ENCODE measurements around the gene TMTC1. TPM values are rescaled to one million over a fixed set of nuclear protein-coding genes. Genes with fewer than 3 reads are reported as not detected.

The TMTC1 gene
- total RNA-seq, 2 experiments from 2014 or later = not detected

DNA sequence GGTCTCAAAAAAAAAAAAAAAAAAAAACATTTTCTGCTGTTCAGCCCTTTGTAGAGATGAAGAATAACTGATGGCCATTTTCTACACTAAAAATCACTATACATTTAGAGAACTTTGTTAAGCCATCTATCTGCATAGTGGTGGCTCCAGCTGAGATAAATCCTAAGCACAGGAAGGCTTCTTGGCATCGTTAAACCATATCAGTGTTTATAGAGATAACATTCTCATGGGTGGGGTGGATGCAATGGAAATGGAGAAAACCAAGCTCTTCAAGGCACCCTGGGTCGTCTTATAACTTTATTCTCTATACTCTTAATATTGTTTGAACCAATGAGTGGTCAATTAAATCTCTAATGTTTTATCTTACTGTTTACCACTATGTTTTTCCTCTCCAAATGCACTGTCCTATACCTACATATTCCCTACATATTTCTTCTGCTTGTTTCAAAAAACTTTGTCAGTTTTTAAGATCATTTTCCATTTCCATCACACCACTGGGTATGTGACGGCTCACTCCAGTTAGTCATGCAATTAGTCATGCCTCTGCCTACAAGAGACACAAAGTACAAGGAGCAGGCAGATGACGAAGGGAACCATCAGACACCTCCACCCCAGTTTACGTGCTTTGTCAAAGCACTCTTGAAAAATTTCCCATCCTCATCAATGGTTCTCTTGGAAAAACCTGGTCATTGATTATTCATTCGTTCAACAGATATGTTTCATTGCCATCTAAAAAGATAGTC, 166.9 kb downstream of the TMTC1 start:
- no peak overlapping the region for H3K27ac Mint-ChIP-seq
- ChIA-PET CTCF (no interaction called here), POLR2A (no interaction called here)
- H3K9me3 Mint-ChIP-seq = no peaks in the 10 kb centered on the region
- H3K36me3 Mint-ChIP-seq (ENCODE audit: low read depth) = no peaks in the 10 kb centered on the region
- H3K4me1 Mint-ChIP-seq = no peaks in the 10 kb centered on the region
- no peak overlapping the region for H3K4me3 Mint-ChIP-seq
- no peak for DNase-seq
- peaks cover 4% of the 10 kb centered on the region for H3K27me3 Mint-ChIP-seq

DNA sequence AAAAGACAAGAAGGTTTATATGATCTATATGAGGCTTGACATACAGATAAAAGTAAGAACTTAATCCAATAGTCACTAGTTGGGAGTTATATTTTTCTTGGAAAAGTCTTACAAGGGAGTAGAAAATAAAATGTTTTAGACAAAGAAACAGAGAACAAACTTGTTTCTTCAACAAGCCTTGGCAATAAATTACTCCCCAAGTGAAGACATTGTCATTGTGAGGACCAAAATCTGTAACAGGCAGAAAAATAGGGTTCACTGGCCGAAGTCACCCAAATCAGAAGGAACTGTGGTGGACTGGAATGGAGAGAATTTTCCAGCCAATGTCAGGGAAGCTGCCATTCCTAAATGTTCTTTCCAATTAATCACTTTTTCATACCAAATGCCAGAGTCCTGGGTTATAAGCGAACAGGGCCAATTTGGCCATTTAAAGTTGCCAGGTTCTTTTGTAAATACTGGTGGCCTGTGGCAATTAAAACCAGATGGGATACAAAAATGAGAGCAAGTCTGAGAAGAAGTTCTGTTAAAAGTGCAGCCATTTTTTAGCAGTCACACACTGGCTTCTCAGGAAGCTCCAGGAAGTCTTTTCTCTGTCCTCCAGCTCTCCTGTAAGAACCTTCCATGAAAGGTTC, 168.9 kb downstream of the TMTC1 start:
- peaks cover 4% of the 10 kb centered on the region for H3K27me3 Mint-ChIP-seq
- DNase-seq = no peak
- H3K9me3 Mint-ChIP-seq = no peaks in the 10 kb centered on the region
- POLR2A ChIA-PET = no interaction called here
- CTCF ChIA-PET = no interaction called here
- no peaks in the 10 kb centered on the region for H3K36me3 Mint-ChIP-seq (ENCODE audit: low read depth)
- H3K27ac Mint-ChIP-seq = no peak overlapping the region
- no peak overlapping the region for H3K4me3 Mint-ChIP-seq
- H3K4me1 Mint-ChIP-seq = no peaks in the 10 kb centered on the region

DNA sequence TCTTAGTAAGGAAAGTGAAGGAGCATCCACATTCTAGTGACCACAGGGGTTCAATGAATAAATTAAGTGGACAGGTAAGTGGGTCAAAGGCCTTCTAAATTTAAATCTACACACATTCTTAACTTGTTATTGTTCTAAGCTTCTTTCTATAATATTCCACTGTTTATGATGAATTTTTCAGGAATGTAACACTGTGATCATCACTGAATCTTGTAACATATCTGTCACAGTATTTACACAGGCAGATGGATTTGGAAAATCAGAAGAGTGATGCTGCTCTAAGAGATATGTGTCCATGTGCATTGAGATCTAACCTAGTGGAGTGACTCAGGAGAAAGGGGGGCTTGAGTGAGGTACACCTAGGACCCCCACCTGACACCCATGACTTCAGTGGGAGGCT, 170.8 kb downstream of the TMTC1 start:
- H3K4me3 Mint-ChIP-seq = no peak overlapping the region
- H3K27me3 Mint-ChIP-seq = peaks cover 2% of the 10 kb centered on the region
- no peak overlapping the region for H3K27ac Mint-ChIP-seq
- no peak for DNase-seq
- H3K9me3 Mint-ChIP-seq = no peaks in the 10 kb centered on the region
- H3K4me1 Mint-ChIP-seq = no peaks in the 10 kb centered on the region
- ChIA-PET CTCF (no interaction called here), POLR2A (no interaction called here)
- no peaks in the 10 kb centered on the region for H3K36me3 Mint-ChIP-seq (ENCODE audit: low read depth)

DNA sequence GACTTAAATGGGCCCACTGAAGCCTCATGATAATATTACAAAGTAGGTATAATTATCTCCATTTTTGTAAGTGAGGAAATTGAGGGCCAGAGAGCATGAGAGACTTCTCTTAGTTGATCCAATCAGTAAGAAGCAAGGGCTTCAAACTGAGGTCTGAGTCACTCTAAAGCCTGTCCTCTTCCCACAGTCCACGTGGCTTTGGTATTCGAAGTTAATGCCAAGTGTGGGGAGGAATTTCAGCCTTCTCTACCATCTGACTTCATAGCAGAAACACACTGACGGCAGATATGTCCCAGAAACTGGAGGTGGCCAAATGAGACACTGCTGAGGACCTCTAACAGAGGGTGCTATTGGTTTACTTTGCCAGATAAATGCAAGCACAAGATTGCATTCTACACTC, 171.8 kb downstream of the TMTC1 start:
- H3K36me3 Mint-ChIP-seq (ENCODE audit: low read depth) = no peaks in the 10 kb centered on the region
- peaks cover under 1% of the 10 kb centered on the region for H3K27me3 Mint-ChIP-seq
- H3K9me3 Mint-ChIP-seq = no peaks in the 10 kb centered on the region
- DNase-seq = no peak
- no peak overlapping the region for H3K4me3 Mint-ChIP-seq
- ChIA-PET CTCF (no interaction called here), POLR2A (no interaction called here)
- H3K27ac Mint-ChIP-seq = no peak overlapping the region
- H3K4me1 Mint-ChIP-seq = no peaks in the 10 kb centered on the region

DNA sequence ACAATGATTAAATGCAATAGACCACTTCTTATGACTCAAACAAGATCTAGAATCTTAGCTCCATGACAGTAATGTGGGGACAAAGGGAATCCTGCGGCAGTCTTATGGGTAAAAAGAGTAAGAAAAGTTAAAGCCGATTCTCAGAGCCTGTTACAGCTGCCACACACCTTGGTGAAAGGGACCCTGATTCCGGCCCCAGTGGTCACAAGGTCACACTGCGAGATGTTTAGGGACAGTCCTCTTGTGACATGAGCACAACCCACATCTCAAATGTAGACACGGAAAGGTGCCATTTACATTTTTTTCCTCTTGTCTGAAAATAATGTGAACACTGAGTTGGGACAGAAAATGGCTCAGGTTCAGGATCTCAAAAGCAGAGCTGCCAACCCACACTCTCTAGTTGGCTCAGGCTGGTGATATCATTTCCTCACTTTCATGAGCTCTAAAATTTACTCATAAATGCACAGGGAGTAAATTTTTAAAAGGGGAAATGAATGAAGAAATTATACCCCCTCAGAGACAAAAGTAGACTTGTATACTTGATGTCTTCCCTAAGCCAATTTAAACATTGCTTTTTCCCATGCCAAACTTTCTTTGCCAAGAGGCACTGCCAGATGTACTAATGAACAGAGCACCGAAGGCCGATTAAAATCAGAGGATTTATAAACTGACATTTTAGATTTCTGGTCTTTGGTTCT, 173.1 kb downstream of the TMTC1 start:
- ChIA-PET CTCF (interaction anchor here (0.6 kb wide), 1 partner anchor 1901 kb away, joined by 3 read pairs; no protein-coding TSS in a partner anchor), POLR2A (no interaction called here)
- Mint-ChIP-seq H3K4me3 (no peak overlapping the region), H3K36me3 (ENCODE audit: low read depth) (no peaks in the 10 kb centered on the region), H3K4me1 (no peaks in the 10 kb centered on the region), H3K27ac (no peak overlapping the region), H3K9me3 (no peaks in the 10 kb centered on the region), H3K27me3 (no peaks in the 10 kb centered on the region)
- no peak for DNase-seq

DNA sequence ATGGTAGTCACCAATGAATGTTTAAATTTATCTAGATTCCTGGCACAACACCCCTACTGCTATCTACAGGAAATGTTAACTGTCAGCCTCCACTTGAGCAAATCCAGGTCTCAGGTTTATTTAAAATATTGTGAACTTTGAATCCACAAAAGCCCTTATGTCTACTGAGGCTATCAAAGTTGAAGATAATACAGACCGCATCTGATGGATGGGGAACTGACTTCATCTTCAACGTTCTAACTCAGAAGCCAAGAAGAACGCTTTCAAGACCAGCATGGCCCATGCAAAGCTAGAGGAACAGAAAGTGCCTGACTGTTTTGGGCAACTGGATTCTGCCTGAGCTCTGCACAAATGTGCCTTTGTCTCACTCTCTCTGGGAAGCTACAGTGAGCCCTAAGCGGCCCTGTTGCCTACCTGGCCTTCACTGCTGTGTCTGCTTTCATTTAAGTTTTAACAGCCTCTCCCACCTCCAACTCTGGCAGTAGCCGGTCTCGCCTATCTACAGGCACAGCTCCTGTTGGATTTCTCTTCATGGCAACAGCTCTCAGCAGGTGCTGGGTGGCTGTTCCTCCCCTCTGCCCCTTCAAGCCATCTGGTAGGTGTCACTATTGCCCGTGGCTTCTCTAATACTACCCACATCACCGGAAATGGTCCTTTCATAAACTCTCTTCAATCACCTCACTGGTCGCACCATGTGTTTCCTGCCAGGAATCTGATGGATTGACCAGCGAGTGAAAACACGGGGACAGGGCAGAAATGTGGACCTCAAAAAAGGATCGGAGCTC, 174.1 kb downstream of the TMTC1 start:
- ChIA-PET POLR2A (no interaction called here), CTCF (no interaction called here)
- Mint-ChIP-seq H3K4me3 (no peak overlapping the region), H3K36me3 (ENCODE audit: low read depth) (no peaks in the 10 kb centered on the region), H3K4me1 (no peaks in the 10 kb centered on the region), H3K27me3 (no peaks in the 10 kb centered on the region), H3K27ac (no peak overlapping the region), H3K9me3 (no peaks in the 10 kb centered on the region)
- DNase-seq = no peak

DNA sequence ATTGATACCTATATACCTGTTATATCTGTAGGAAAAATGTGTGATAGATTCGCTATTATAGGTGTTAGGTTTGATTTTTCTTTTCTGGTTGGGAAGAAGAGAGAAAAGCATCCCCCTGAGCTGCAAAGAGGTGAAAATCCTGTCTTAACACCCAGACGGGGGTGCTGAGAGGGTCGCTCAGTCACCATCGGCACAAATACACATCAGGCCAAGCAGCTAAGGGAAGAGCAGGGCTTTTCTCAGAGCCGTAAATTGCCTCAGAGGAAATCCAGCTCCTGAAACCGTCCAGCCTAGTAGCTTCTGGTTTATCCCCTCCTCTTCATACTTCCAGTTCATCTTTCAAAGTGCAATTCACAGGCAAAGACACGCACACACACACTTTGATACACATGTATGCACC, 175.2 kb downstream of the TMTC1 start:
- Mint-ChIP-seq H3K27me3 (no peaks in the 10 kb centered on the region), H3K4me3 (no peak overlapping the region), H3K27ac (no peak overlapping the region), H3K9me3 (no peaks in the 10 kb centered on the region), H3K4me1 (no peaks in the 10 kb centered on the region), H3K36me3 (ENCODE audit: low read depth) (no peaks in the 10 kb centered on the region)
- ChIA-PET POLR2A (no interaction called here), CTCF (no interaction called here)
- DNase-seq = no peak

DNA sequence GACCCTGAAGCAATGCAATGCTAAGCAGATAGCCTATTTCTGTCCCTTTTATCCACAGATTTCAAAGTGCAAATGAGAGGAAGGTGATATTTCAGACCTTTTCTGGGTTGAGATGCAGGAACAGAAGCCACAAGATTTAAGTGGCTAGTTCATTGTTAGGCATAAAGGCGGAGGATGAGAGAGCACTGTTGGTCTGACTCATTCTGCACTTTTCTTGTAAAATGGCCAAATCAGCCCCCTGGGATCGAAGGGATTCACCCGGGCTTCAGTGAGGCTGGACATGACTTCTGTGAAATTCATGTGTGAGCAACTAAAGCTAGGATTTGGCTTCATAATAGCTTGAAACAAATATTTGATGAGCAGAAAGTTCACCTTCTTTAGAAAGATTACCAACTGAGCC, 184.4 kb downstream of the TMTC1 start:
- Mint-ChIP-seq H3K4me1 (no peaks in the 10 kb centered on the region), H3K36me3 (ENCODE audit: low read depth) (no peaks in the 10 kb centered on the region), H3K4me3 (no peak overlapping the region), H3K27ac (no peak overlapping the region), H3K27me3 (no peaks in the 10 kb centered on the region), H3K9me3 (no peaks in the 10 kb centered on the region)
- ChIA-PET CTCF (no interaction called here), POLR2A (no interaction called here)
- no peak for DNase-seq

DNA sequence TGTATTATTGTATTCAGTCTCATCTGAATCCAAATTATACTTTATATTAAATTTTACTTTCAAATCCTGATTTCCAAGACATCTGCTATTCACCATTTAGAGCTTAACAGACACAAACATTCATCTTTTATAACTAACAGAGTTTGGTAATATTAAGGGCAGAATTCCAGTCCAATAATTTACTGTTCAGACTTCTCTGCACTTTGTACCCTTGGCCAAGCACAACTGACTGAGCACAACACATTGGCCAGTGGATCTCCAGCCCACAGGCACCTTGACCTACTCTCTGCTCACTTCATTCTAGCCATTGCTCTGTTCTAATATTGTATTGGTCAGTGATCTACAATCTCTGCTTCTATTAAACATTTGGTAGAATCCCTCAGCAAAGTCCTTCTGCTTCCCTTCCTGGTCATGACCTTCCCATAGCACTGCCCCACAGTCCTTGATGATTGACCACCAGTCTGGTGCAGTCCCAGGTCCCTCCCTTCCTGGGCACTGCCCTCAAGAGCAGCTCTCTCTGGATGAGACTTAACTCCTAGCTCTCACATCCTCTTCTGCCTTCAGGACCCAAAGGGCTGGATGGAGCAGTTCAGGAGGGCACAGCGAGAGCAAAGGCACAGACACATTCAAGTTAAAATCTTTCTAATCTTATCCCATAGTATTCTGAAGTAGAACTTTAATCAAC, 188.5 kb downstream of the TMTC1 start:
- Mint-ChIP-seq H3K27ac (no peak overlapping the region), H3K9me3 (no peaks in the 10 kb centered on the region), H3K36me3 (ENCODE audit: low read depth) (no peaks in the 10 kb centered on the region), H3K4me1 (no peaks in the 10 kb centered on the region), H3K4me3 (no peak overlapping the region), H3K27me3 (no peaks in the 10 kb centered on the region)
- POLR2A ChIA-PET = no interaction called here
- DNase-seq = no peak
- CTCF ChIA-PET = no interaction called here

DNA sequence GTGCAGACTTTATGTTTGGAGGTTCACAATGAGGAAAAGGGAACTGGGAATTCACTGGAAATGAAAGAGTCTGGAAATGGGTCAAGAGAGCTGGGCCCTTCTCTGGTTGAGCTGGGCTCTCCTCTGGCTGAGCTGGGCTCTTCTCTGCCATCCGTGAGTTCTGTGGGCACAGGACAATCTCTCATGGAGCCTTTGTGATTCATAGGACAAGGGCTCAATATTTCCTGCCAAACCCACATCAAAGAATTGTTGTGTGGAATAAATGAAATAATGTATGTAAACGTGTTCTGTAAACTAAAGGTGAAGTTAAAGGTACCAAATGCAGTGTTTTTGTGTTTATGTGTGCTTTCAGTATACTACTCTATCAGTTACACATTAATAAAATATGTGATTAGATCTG, 190.7 kb downstream of the TMTC1 start:
- Mint-ChIP-seq H3K27ac (no peak overlapping the region), H3K36me3 (ENCODE audit: low read depth) (no peaks in the 10 kb centered on the region), H3K9me3 (no peaks in the 10 kb centered on the region), H3K4me3 (no peak overlapping the region), H3K27me3 (peaks cover 2% of the 10 kb centered on the region), H3K4me1 (no peaks in the 10 kb centered on the region)
- CTCF ChIA-PET = no interaction called here
- DNase-seq = no peak
- POLR2A ChIA-PET = no interaction called here

DNA sequence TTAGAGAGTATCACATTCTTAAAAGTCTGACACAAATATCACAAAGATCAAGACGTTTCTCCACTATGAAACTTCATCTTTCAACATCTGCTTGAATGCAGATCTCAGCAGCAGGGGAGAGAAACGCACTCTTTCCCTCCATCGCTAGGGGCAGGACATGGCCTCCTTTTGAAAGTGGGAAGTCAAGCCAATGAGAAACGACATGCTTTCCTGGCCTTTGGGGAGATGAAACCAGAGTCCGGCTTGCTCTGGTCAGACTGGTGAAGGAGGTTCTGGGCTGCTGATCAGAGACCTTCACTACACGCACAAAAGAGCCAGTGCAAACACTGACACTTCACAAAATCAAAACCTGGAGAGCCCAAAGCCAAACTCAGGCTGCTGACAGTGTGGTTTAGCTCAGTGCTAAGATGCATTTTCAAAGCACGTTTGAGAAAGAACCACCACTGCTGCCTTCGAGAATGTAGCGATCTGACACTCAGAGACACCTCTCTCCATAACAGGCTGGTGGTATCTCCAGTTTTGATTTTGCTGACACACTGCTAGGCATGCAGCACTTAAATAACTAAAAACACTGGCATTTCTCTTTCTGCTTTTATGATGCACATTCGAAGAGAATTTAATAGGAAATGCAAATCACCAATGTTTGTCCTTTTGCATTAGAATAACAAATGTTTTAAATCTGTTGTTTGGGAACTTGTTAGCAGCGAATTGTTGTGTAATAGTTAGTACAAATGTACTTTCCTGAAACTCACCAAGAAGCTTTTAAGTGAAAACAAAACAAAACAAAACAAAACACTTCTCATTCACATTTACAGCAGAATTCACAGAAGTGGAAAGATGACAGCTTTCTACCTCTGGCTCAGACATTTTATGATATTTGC, 192.4 kb downstream of the TMTC1 start:
- Mint-ChIP-seq H3K4me1 (no peaks in the 10 kb centered on the region), H3K27me3 (peaks cover 2% of the 10 kb centered on the region), H3K9me3 (no peaks in the 10 kb centered on the region), H3K27ac (no peak overlapping the region), H3K36me3 (ENCODE audit: low read depth) (no peaks in the 10 kb centered on the region), H3K4me3 (no peak overlapping the region)
- POLR2A ChIA-PET = no interaction called here
- no peak for DNase-seq
- CTCF ChIA-PET = no interaction called here

DNA sequence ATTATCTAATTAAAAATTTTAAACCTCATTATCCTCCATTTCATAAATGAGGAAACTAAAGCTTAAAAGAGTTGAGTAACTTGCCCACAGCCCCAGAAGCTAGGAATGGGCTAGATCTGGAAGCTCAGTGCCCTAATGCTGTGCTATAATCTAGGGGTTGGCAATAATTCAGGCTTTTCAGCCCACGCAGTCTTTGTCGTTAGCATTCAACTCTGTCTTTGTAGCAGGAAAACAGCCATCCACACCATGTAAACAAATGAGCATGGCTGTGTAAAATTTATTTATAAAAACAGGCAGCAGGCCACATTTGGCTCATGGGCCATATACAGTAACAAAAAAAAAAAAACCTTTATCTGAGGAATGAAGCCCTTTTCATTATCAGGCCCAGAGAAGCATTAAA, 193.9 kb downstream of the TMTC1 start:
- no peaks in the 10 kb centered on the region for H3K4me1 Mint-ChIP-seq
- H3K9me3 Mint-ChIP-seq = no peaks in the 10 kb centered on the region
- no peak for DNase-seq
- no peaks in the 10 kb centered on the region for H3K36me3 Mint-ChIP-seq (ENCODE audit: low read depth)
- no peak overlapping the region for H3K27ac Mint-ChIP-seq
- H3K27me3 Mint-ChIP-seq = peaks cover 2% of the 10 kb centered on the region
- ChIA-PET CTCF (interaction anchor here (0.6 kb wide), 2 partner anchors 13 to 1386 kb away, joined by 3 read pairs; no protein-coding TSS in a partner anchor), POLR2A (no interaction called here)
- no peak overlapping the region for H3K4me3 Mint-ChIP-seq
